ENCODE measurements around the gene MYO7A. TPM values are rescaled to one million over a fixed set of nuclear protein-coding genes. Genes with fewer than 3 reads are reported as not detected.

The MYO7A gene
- total RNA-seq, 1 experiment from 2014 or later, result 3.5 TPM

GRCh38 chr11:77163271-77163670 lies 35.2 kb downstream of the MYO7A start:
- no peak overlapping the region for H3K27ac ChIP-seq
- no peaks in the 10 kb centered on the region for H3K79me2 ChIP-seq (ENCODE audit: low read depth)
- intact Hi-C loops (cut with micrococcal nuclease; ENCODE audit: unreplicated experiment), result no loop called here
- no peak overlapping the region for H3K4me2 ChIP-seq
- ChIA-PET POLR2A (ENCODE audit: unreplicated experiment) (no interaction called here), CTCF (no interaction called here)
- no peaks in the 10 kb centered on the region for H3K36me3 ChIP-seq (ENCODE audit: low read depth)
- H3K9me2 ChIP-seq (ENCODE audit: insufficient read depth), result no peaks in the 10 kb centered on the region
- BruUV-seq (replicated peaks), result no TSS peak
- H2AFZ ChIP-seq, result no peak overlapping the region
- H3K9me3 ChIP-seq (ENCODE audit: insufficient read depth, low read depth), result no peaks in the 10 kb centered on the region
- H3K4me1 ChIP-seq (replicated peaks; ENCODE audit: insufficient read depth), result no peaks in the 10 kb centered on the region
- TF ChIP-seq EZH2 (IDR thresholded peaks at IDR 0.05; ENCODE audit: low read depth), result no peak
- TF ChIP-seq CTCF (conservative IDR thresholded peaks at IDR 0.05), result no peak
- H3K27me3 ChIP-seq (ENCODE audit: insufficient read depth, low read depth), result peaks cover 91% of the 10 kb centered on the region
- no peaks in the 10 kb centered on the region for H4K20me1 ChIP-seq (ENCODE audit: insufficient read depth)
- DNase-seq, result no peak
- no peaks in the 10 kb centered on the region for H3F3A ChIP-seq (ENCODE audit: insufficient read depth, low read depth)
- no peak overlapping the region for H3K4me3 ChIP-seq

- intact Hi-C loops (cut with micrococcal nuclease; ENCODE audit: unreplicated experiment), result no loop called here
- Histone ChIP-seq H3K27ac (no peak overlapping the region), H3K79me2 (ENCODE audit: low read depth) (no peaks in the 10 kb centered on the region), H3K9me3 (ENCODE audit: insufficient read depth, low read depth) (no peaks in the 10 kb centered on the region), H3K4me2 (no peak overlapping the region), H3F3A (ENCODE audit: insufficient read depth, low read depth) (no peaks in the 10 kb centered on the region), H3K27me3 (ENCODE audit: insufficient read depth, low read depth) (peaks cover 74% of the 10 kb centered on the region), H3K36me3 (ENCODE audit: low read depth) (no peaks in the 10 kb centered on the region), H3K4me3 (no peak overlapping the region), H4K20me1 (ENCODE audit: insufficient read depth) (no peaks in the 10 kb centered on the region), H2AFZ (no peak overlapping the region), H3K9me2 (ENCODE audit: insufficient read depth) (no peaks in the 10 kb centered on the region), H3K4me1 (replicated peaks; ENCODE audit: insufficient read depth) (peaks cover 4% of the 10 kb centered on the region; the same call in 1 of the 2 replicates)
- TF ChIP-seq EZH2 (IDR thresholded peaks at IDR 0.05; ENCODE audit: low read depth), result no peak
- no peak for TF ChIP-seq CTCF (conservative IDR thresholded peaks at IDR 0.05)
- BruUV-seq (replicated peaks), result no TSS peak
- no peak for DNase-seq
- ChIA-PET POLR2A (ENCODE audit: unreplicated experiment) (no interaction called here), CTCF (no interaction called here)
Observed at GRCh38 chr11:77165066-77165465, 37.0 kb downstream of the MYO7A start.

GRCh38 chr11:77166021-77166420 lies 38.0 kb downstream of the MYO7A start:
- no peaks in the 10 kb centered on the region for H3K36me3 ChIP-seq (ENCODE audit: low read depth)
- CTCF ChIA-PET, result interaction anchor here (0.6 kb wide), 1 partner anchor 545 kb away, joined by 5 read pairs; no protein-coding TSS in a partner anchor
- H3K4me2 ChIP-seq, result no peak overlapping the region
- intact Hi-C loops (cut with micrococcal nuclease; ENCODE audit: unreplicated experiment), result no loop called here
- H3K79me2 ChIP-seq (ENCODE audit: low read depth), result no peaks in the 10 kb centered on the region
- H3K9me3 ChIP-seq (ENCODE audit: insufficient read depth, low read depth), result no peaks in the 10 kb centered on the region
- no peak overlapping the region for H3K4me3 ChIP-seq
- DNase-seq, result no peak
- H3K4me1 ChIP-seq (replicated peaks; ENCODE audit: insufficient read depth), result peaks cover 8% of the 10 kb centered on the region; the same call in 1 of the 2 replicates
- H3K27me3 ChIP-seq (ENCODE audit: insufficient read depth, low read depth), result peaks cover 65% of the 10 kb centered on the region
- no peaks in the 10 kb centered on the region for H3F3A ChIP-seq (ENCODE audit: insufficient read depth, low read depth)
- POLR2A ChIA-PET (ENCODE audit: unreplicated experiment), result no interaction called here
- H3K9me2 ChIP-seq (ENCODE audit: insufficient read depth), result no peaks in the 10 kb centered on the region
- no peak overlapping the region for H2AFZ ChIP-seq
- no TSS peak for BruUV-seq (replicated peaks)
- TF ChIP-seq CTCF (conservative IDR thresholded peaks at IDR 0.05) (no peak), EZH2 (IDR thresholded peaks at IDR 0.05; ENCODE audit: low read depth) (no peak)
- no peak overlapping the region for H3K27ac ChIP-seq
- H4K20me1 ChIP-seq (ENCODE audit: insufficient read depth), result no peaks in the 10 kb centered on the region
